NCI-H187 (cell line): ENCODE results near the gene MC3R.

Source experiments
- DNase-seq, 2 experiments: peaks; one replicate each; lab custom pipeline; 2025; lab: John Stamatoyannopoulos, UW

The MC3R gene

DNA sequence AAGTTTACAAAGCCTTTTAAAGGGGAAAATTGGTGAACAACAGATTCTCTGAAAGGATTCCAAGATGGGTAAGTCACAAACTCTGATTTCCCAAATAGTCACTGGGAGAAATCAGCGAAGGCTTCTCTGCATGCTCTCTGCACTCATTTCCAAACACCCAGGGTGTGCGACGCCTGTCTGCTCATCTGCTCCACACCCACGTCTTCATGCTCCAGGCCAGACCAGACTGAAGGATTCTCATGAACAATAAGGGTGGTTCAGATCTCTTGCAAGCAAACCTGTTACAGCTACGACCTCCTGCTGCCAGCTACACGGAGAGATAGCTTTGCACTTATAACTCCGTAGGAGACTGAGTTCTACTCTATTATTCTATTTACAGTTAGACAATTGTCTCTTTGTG, 1.4 kb downstream of the MC3R start:
- DNase-seq, result no peak

DNA sequence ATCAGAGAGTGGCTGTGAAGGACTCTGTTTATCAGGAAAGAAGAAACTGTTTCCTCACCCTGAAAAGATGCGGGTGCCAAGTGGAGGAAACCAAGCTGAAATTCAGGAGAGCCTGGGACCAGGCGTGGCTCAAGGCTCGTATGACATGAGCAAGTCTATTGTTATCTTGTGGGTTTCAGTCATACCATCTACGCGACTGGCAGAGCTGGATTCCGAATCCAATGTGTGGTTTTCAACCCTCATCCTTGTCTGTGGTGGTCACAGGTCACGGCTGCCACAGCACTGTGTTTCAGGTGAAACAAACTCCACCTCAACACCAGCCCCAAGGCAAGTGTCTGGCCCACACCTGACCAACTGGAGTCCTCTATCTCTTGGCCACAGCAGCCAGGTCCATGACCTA, 9.1 kb downstream of the MC3R start:
- no peak for DNase-seq

GRCh38 chr20:56259948-56260347, 11.4 kb downstream of the MC3R start:
- DNase-seq, result no peak

DNA sequence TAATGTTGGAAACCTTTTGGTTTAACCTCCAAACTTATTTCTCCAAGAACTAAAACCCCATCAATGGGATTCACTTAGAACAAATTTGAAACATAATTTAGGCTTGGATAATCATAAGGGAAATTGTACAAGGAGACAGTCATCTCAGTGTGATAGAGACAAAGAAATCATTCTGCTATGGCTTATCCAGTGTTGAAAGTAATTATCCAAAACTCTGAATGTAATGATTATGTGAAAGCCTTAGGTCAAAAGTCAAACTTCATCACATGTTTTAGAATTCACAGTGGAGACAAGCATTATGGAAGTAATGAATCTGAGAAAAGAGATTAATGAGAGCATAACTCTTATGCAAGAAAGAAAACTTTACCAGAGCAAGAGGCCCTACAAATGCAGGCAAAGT, 20.0 kb downstream of the MC3R start:
- no peak for DNase-seq

DNA sequence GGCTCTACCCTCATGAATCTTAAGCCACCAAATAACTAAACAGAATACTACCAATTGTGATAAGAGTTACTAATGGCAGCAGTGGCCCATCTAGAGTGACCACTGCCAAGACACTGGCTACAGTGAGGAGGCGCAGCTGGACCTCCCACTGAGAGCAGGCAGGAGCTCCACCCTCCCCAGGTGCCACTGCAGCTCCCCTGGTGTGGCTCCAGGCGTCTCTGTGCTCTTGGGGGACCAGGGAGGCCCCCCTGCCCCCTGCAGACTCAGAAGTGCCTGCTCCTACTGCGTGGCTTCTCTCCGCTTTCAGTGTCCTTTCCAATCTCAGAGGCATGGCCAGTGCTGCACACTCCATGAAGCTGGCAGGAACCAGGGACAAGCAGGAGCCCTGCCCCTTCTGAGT, 23.4 kb downstream of the MC3R start:
- no peak for DNase-seq

- DNase-seq, result no peak
Measured at GRCh38 chr20:56273491-56273890, 25.0 kb downstream of the MC3R start.

GRCh38 chr20:56274156-56274555, 25.6 kb downstream of the MC3R start:
- DNase-seq, result no peak

- DNase-seq, result no peak
Measured at GRCh38 chr20:56278196-56278595, 29.7 kb downstream of the MC3R start.

DNA sequence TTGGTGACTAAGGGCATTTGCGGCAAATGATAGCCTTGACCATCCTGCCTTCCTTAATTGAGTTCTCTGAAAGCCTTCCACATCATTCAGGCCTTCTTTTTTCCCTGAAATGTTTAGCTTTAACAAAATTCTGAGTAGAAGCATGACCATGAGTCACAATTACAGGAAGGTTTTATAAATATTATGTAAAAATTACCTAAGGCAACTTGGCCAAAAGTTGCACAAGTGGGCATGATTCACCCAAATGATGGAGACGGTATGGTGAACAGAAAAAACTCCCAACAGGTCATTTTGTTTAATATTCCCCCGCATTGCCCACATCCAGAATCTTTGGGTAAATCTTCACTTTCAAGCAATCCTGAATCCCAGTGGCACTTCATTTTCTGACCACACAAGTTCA, 37.0 kb downstream of the MC3R start:
- no peak for DNase-seq

- DNase-seq, result no peak
Measured at GRCh38 chr20:56289652-56290051, 41.1 kb downstream of the MC3R start.

DNA sequence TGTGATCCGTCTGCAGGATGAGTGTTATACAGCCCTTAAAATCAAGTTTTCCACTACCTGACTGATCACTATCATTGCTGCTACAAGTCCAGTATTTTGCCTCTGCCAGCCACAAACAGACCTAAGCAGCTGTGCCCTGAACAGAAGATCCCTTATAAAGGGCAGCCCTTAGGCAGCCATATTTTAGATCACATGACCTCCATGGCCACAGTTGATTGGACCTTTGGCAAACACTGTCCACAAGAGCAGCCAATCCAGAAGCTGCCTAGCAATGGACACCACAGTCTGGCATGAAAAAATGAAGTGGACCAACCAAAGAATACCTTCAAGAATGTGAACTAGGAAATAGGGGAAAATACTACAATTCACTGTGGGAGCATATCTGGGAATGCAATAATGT, 50.8 kb downstream of the MC3R start:
- no peak for DNase-seq
